RCC 7860 (cell line): Measurements from ENCODE around the gene STARD10.

Experiments
- DNase-seq: peaks from one replicate; pipeline ENCODE4 v3.0.0-alpha.2; 2015; ENCODE audit warnings: low spot score
- FAIRE-seq: peaks from 2 replicates; lab custom pipeline; 2012; peaks lifted over from hg19 to GRCh38; lab: Jason Lieb, UNC

Gene STARD10

DNA sequence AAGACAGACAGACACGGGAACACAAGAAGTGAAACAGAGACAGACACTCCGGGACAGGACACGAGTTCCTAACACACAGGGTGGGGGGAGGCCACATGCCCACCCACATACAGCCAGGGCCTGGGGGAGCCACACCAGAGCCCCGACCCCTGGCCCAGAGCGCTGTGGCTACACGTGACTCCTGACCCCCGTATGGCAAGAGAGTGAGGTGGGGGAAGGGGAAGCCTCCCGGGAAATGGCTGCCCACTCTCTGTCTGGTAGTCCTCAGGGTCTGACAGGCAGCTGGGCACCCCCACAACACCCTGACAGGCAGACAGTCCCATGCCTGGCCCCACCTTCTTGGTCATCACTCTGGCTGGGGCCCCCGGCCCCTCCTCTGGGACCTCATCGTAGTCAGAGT is 81.0 kb downstream of the STARD10 start:
- FAIRE-seq (no peak), DNase-seq (no peak)

GRCh38 chr11:72712168-72712751 is 81.6 kb downstream of the STARD10 start:
- DNase-seq (no peak), FAIRE-seq (no peak)

DNA sequence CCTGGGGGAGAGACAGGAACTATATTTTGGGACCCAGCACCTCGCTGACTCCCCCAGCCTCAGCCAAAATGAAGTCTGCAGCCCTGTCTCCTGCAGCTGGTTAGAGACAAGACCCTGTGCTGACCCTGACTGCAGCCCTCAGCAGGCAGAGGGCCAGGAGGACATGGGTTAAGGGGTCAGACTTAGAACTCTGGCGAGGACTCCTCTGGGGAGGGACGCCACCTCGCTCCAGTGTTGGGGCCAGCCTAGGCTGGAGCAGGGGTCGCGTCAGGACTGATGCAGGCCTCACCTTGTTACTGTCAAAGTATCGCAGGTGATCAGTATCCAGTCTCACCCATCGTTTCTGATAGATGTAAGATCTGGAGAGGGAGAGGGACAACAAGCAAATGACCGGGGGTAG is 82.7 kb downstream of the STARD10 start:
- DNase-seq (no peak), FAIRE-seq (no peak)

DNA sequence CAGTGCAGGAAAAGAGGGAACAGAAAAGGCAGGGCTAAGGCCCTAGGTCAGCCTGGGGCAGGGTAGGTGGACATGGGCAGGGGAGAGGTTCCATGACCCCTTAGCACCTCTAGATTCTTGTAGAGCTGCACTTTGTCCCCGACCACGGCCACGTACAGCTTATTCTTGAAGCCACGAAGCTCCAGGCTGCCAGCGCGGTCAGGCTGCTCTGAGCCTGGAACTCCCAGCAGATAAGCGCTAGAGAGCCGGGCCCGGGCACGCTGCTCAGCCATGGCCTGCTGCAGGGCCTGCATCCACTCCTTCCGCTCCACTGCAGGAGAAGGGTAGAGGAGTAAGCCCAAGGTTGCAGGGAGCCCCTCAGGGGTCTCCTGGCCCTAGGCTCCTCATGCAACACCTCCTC is 83.6 kb downstream of the STARD10 start:
- no peak for FAIRE-seq

DNA sequence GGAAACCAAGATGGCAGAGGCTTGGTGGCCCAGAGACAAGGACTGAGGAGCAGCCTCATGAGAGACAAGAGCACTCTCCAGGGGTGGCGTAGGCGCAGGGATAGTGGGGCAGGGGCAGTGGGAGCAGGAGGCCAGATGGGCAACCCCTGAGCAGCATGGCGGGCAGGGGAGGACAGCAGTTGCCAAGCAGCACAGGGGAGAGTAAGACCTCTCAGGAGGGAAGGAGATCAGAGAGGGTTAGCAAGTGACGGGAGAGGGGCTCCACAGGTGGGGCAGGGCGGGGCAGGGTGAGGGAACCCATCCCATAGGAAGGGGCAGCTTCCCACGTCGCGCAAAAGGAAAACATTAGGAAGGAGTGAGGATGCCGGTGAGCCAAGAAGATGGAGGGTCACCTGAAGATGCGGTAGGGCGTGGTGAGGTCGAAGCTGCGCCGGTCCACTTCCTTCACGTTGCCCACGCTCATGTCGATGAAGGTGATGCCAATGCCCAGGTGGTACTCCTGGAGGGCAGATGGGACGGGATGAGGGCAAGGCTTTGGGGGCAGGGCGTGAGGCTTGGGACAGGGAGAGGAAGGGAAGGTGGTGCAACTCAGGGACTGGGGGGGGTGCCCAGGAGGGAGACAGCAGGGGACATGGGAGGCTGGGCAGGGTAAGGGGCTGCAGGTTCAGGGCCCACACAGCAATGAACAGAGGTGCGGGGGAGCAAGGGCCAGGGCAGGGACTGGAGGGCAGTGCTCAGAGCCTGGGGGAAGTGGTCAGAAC is 84.2 kb downstream of the STARD10 start:
- DNase-seq (no peak), FAIRE-seq (no peak)

More for the DNA sequence above, 83.6 kb downstream of the STARD10 start:
- DNase-seq: no peak

- no peak for DNase-seq
- FAIRE-seq: no peak
Observed at GRCh38 chr11:72707032-72707431, 86.8 kb downstream of the STARD10 start.

DNA sequence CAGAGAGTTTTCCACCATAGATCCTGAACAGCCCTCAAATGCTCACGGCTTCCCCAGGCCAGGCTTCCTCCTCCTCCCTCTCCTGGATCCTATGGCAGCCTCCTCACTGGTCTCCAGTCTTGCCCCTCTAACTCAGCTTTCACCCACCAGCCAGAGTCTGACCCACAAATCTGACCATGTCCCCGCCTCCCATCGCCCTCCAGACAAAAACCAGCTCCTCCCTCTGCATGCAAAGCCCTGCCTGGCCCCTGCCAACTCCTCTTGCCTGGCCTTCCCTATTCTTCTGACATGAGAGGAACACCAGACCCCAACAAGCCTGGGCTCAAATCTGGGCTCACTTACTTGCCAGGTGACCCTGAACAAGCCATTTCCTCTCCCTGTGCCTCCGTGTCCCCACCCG is 87.3 kb downstream of the STARD10 start:
- FAIRE-seq (no peak), DNase-seq (no peak)

GRCh38 chr11:72705442-72706365 is 88.1 kb downstream of the STARD10 start:
- DNase-seq: no peak
- FAIRE-seq: no peak

- no peak for DNase-seq
- no peak for FAIRE-seq
Observed at GRCh38 chr11:72704783-72705265, 89.0 kb downstream of the STARD10 start.
